GM10248 (cell line): ENCODE data around the gene CRK.
A peak's percentile ranks its signal among the peaks of the same experiment; 100 is the strongest.

Source experiments
- CTCF ChIA-PET: fragments of 300-600 bp; sonication (Branson Sonifier 250); formaldehyde crosslinking; extraction: SDS; loops from one replicate; lab custom pipeline; 2021; ENCODE audit warnings: antibody characterized with exemption; lab: Yijun Ruan, JAX
- POLR2A ChIA-PET: fragments of 350-650 bp; sonication (Branson Sonifier 250); formaldehyde crosslinking; extraction: SDS; loops from one replicate; lab custom pipeline; 2020; ENCODE audit warnings: antibody characterized with exemption; lab: Yijun Ruan, JAX
- DNase-seq: peaks from one replicate; pipeline ENCODE4 v3.0.0; 2012; ENCODE audit errors: extremely low spot score
- TF ChIP-seq, protein P1 (sequence below): IDR thresholded peaks from 2 replicates; pipeline ENCODE4 v1.5.1; 2012; ENCODE audit warnings: mild to moderate bottlenecking, low read depth; ENCODE audit errors: extremely low read depth, missing control alignments, control extremely low read depth

The CRK gene

DNA sequence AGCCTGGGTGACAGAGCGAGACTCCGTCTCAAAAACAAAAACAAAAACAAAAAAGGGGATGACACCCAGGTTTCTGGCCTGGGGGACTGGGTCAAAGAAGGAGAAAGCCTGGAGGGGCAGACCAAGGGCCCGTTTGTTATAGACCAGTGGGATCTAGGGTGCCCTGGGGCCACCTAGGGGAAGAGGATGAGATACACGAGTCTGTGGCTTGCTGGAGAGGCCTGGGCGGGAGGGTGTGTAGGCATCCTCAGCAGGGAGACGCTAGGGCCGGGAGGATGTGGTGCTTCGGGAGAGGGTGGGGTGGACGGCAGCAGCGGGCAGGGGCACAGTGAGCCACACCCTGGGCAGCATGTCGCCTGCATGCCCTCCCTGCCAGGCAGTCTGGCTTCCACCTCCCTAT, 17.1 kb upstream of the CRK start:
- POLR2A ChIA-PET = interaction anchor here (1.1 kb wide), 1 partner anchor 15 kb away, joined by 3 read pairs; no protein-coding TSS in a partner anchor
- CTCF ChIA-PET = no interaction called here
- TF ChIP-seq, protein P1, sequence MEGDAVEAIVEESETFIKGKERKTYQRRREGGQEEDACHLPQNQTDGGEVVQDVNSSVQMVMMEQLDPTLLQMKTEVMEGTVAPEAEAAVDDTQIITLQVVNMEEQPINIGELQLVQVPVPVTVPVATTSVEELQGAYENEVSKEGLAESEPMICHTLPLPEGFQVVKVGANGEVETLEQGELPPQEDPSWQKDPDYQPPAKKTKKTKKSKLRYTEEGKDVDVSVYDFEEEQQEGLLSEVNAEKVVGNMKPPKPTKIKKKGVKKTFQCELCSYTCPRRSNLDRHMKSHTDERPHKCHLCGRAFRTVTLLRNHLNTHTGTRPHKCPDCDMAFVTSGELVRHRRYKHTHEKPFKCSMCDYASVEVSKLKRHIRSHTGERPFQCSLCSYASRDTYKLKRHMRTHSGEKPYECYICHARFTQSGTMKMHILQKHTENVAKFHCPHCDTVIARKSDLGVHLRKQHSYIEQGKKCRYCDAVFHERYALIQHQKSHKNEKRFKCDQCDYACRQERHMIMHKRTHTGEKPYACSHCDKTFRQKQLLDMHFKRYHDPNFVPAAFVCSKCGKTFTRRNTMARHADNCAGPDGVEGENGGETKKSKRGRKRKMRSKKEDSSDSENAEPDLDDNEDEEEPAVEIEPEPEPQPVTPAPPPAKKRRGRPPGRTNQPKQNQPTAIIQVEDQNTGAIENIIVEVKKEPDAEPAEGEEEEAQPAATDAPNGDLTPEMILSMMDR = peak; percentile 17
- DNase-seq = no peak

DNA sequence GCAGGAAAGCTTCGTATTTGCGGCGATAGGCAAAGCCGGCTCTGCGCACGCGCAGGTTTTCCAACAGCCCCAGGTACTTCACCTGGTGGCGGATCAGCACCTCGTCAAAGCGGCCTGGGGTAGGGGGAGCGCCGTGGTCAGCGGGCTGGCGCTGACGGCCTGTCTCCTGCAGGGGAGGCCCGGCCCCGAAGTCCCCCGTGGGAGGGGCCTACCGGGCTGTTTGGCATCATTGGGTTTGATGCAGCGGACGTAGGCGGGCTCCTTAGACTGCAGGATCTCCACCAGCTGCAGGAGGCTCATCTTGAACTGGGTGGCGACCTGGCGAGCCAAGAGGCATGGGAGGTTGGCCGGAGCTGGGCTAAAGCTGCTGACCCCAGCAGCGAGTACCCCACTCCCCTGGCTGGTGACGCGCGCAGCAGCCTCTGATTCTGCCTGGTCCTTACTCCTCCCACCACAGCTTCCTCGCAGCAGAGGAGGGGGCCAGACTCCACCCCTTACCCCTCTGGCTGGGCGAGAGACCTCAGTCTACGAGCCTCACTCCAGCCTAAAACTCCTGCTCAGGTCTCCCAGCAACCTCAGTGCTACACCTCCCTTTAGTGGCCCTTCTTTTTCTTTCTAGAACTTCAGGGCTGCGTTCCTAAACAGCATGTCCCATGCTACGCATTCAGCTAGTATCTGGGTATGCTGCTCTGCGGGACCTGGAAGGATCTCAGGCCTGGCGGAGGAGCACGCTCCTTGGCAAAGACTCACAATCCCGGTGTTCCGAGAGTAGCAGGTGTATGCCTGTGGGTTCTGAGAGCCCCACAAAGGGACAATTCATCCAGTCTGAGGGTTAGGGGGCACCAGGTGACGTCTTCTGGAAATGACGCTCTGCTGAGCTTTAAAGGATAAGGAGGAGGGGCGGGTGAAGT, 16.1 kb upstream of the CRK start:
- no peak for DNase-seq
- CTCF ChIA-PET = interaction anchor here (1.6 kb wide), 1 partner anchor 9 kb away, joined by 4 read pairs; no protein-coding TSS in a partner anchor
- TF ChIP-seq, protein P1 = no peak
- POLR2A ChIA-PET = no interaction called here

DNA sequence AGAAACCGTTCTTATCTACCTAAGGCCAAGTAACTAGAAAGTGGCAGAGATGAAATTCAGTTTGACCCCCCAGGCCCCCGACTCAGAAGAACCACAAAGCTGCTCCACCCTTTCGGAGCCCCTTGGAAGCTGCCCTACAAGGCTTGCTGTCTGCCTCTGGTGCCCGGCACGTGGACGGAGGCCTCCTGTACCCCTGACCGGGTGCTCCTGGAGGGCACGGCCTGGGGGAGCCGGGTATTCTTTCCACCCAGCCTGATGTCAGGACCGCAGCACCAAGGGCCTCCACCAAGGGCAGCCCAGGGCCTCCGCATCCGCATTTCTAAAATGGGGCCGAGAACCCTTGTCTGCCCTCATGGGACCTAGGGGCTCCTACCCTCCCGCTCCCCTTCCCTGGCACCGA, 15.5 kb upstream of the CRK start:
- CTCF ChIA-PET = interaction anchor here (1.6 kb wide), 1 partner anchor 8 kb away, joined by 4 read pairs; no protein-coding TSS in a partner anchor
- TF ChIP-seq, protein P1 = no peak
- DNase-seq = no peak
- POLR2A ChIA-PET = no interaction called here

DNA sequence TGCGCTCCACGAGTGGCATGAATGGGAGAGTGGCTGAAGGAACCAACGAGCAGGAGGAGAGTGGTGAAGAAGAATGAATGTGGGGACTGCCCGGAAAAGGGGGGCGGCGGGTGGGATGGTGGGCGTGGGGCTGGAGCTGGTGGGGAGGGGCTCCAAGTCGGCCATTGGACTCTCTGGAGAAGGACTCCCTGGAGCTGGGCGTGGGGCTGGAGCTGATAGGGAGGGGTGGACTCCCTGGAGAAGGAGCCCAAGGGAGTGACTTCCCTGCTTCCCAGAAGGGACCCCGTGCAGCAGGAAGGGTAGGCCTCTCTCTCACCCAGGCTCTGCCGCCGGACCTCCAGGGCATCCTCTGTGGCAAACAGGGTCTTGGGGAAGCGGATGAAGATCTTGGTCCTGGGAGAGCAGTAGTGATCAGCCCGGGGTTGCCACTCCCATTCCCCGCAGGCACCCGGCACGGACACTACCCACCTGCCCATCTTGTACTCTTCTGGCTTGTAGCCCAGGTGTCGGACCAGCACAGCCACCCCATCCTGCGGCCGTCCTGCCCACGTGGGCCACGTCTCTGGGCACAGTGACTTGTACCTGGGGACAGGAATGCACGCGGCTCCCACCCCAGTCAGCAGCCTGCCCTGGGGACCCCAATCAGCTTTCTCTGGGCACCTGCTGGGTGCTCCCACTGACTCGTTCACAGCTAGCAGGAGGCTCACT, 14.9 kb upstream of the CRK start:
- DNase-seq = no peak
- CTCF ChIA-PET = interaction anchor here (1.2 to 1.6 kb wide), 2 partner anchors 8 to 11 kb away, joined by 3 to 4 read pairs; no protein-coding TSS in a partner anchor
- POLR2A ChIA-PET = no interaction called here
- TF ChIP-seq, protein P1 = no peak

DNA sequence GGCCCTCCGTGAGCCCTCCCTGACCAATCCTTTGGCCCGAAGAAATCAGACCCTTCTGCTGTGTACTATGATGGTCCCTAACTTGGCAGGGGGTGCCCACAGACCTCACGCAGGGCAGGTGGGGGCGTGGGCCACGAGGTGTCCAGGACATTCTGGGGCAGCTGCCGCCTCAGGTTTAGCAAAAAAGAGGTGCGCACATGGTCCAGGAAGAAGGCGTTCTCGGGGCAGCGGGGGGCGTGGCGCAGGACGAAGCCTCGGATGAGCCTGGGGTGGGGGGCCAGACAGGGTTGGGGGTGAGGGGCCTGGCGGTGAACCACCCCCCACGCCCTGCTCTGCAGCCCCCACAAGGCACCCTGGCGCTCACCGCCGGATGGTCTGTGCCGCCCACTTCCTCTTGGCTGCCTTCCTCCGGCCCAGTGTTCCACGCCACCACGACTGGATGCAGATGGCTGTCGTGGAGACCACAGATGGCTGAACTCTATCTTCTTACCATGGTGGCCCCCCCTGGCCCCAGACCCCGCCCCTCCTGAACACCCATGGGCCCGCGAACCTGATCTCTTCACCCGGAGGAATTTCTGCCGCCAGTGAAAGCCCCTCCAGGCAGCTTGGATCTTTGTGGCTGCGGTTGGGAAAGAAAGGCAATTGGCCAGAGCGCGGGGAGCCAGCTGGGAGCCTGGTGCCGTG, 14.2 kb upstream of the CRK start:
- DNase-seq = no peak
- ChIA-PET CTCF (interaction anchor here (1.2 kb wide), 1 partner anchor 10 kb away, joined by 3 read pairs; no protein-coding TSS in a partner anchor), POLR2A (no interaction called here)
- TF ChIP-seq, protein P1 = no peak

DNA sequence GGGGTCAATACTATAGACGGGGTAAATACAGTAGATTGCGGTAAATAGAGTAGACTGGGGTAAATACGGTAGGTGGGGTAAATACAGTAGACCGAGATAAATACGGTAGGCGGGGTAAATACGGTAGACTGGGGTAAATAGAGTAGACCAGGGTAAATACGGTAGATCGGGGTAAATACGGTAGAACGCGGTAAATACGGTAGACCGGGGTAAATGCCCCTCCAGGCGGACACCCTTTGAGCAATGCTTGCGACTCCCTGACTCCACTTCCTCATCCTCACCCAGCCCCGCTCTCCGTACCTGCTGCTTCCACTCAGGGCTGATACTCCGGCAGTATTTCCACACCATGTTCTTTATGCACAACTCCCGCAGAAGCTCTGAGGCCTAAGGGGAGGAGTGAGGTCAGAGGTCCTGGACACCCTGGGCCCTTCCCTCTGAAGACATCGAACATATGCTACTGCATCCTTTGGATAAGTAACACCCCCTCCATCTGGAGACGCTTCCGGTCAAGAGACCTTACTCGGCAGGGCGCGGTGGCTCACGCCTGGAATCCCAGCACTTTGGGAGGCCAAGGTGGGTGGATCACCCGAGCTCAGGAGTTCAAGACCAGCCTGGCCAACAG, 13.3 kb upstream of the CRK start:
- no peak for DNase-seq
- ChIA-PET CTCF (no interaction called here), POLR2A (no interaction called here)
- TF ChIP-seq, protein P1 = no peak
